ENCODE results near the gene GPR137B. TPM values are rescaled to one million over a fixed set of nuclear protein-coding genes. Genes with fewer than 3 reads are reported as not detected.

GPR137B gene
- total RNA-seq, 1 donor from 2014 or later, result 52.4 TPM

DNA sequence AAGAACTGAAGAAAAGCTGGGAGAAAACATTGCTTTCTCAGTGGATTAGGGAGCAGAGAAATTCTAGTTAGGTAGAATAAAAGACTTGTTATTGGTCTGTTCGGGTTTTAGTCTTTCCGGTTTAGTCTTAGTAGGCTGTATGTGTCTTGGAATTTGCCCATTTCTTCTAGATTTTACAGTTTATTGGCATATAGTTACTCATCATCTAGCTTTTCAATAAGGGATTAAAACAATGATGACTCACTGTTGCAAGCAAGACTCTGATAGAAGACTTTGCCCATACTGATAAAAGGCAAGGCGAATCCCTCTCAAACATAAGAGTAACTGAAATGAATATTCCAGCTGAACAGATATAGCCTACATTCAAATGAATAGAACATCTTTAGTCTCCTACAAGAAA is 62.3 kb downstream of the GPR137B start:
- DNase-seq, result no peak

GRCh38 chr1:236206548-236206947 is 64.2 kb downstream of the GPR137B start:
- no peak for DNase-seq

DNA sequence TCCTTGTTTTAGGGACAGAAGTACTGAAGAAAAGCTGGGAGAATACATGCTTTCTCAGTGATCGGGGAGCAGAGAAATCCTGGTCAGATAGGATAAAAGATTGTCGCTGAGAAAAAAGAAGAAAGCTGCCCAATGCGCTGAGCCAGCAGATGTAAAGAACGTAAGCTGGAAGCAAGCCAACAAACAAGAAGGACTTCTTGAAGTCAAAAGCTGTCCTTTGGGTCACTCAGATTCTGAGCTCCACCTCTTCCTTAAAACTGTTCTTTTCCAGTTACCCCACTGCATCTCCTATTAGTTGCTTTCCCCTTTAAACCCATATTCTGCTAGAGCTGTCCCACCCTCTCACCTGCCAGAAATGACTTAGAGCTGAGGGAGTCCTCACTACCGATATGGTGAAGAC is 64.8 kb downstream of the GPR137B start:
- DNase-seq, result no peak

- DNase-seq, result no peak
Measured at GRCh38 chr1:236207569-236207968, 65.2 kb downstream of the GPR137B start.

DNA sequence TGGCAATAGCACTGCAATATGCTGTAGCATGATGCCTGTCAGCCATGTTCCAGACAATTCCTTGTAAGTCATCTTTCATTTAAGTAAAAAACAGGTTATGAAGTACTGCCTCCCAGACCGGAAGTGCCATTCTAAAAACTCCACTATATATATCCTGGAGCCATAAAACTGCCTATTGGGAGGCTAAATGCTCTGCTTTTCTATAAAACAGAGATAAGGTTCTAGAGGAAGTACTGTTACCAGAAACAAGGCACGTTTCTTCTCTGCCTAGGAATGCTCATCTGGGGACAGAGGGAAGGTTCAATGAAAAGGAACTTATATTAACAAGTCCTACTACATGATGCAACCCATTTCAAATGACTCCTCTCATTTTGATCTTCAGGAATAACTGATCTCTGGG is 66.8 kb downstream of the GPR137B start:
- DNase-seq, result no peak

DNA sequence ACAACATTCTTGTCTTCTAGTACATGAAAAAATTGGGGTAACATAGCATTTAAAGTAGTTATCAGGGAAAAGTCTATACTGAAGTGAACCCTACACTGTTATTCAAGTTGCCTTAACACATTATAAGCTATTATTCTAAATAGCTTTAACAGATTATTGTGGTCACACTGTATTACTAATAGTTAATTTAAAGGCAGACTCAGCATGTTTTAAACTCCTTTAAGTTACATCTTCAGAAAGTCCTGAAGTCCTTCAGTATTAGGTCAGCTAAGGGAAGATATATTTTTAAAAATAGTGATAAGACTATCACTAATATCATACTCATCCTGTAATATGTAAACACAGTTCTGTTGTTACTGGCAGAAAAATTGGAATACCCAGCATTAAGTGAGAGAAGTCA is 67.4 kb downstream of the GPR137B start:
- DNase-seq, result no peak

GRCh38 chr1:236211815-236212214 is 69.5 kb downstream of the GPR137B start:
- no peak for DNase-seq

- DNase-seq, result no peak
Measured at GRCh38 chr1:236213534-236213933, 71.2 kb downstream of the GPR137B start.

GRCh38 chr1:236214761-236215160 is 72.4 kb downstream of the GPR137B start:
- no peak for DNase-seq

GRCh38 chr1:236220473-236220872 is 78.1 kb downstream of the GPR137B start:
- no peak for DNase-seq

DNA sequence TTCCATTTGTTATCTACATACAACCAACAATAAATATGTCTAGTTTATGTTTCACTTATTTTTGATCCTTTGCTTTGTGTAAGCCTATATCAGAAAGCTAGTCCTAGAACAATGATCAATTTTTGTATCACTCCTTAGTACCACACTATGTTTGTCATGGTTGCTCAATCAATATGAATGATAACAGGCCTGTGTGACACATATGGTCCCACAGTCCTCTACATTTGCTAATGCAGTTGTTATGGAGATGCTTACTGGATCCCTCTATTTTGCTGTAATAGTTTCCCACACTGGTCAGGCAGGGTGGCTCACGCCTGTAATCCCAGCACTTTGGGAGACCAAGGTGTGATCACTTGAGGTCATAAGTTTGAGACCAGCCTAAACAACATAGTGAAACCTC is 80.3 kb downstream of the GPR137B start:
- DNase-seq, result no peak

DNA sequence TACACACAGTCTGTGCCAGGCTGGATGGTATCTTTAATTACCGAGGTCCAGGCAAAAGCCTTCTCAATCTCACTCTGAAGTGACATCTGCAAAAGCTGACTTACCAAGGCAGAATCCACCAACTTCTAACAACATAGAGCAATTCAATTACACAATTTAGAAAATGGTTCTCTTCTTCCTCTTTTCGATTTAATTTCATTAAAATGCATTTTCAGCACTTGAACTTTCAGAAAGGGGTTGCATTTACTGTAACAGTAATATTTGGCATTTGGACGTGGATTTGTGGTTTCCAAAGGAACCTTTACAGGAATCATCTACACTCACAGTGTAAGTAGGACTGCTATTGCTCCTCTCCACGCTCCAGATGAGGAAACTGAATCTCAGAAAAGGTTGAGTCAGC is 86.1 kb downstream of the GPR137B start:
- DNase-seq, result no peak

DNA sequence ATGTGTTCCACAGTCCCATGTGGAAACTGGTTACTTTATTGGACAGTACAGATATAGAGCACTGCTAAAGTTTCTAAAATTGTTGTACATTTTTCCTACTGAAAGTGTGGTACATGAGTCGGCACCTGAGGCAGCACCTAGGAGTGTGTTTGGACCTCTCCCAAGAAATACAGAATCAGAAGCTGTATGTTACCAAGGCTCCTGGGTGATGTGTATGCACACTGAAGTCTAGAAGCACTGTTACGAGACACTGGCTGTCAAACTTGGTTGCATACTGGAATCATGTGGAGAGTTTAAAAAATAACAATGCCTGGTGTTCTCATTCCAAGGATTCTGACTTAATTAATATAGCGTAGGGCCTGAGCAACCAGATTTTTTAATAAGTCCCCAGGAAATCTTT is 92.8 kb downstream of the GPR137B start:
- DNase-seq, result no peak

- DNase-seq, result no peak
Measured at GRCh38 chr1:236239092-236239585, 96.8 kb downstream of the GPR137B start.

DNA sequence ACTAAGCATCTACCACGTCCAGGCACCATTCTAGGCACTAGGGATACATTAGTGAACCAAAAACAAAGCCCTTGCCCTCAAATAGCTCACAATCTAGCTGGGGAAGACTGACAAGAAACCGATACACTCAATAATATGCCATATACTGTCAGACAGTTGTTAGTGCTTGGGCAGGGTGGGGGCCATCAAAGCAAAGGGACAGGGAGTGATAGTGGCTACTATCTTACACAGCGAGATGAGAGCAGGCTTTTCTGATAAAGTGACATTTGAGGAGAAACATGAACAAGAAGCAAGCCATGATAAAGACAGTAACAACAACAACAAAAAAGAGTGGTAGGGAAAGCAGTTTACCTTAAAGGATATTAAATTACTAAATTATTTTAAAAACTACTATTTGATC is 98.3 kb downstream of the GPR137B start:
- DNase-seq, result no peak

GRCh38 chr1:236242568-236242967 is 100.2 kb downstream of the GPR137B start:
- no peak for DNase-seq

- no peak for DNase-seq
Measured at GRCh38 chr1:236247286-236247685, 104.9 kb downstream of the GPR137B start.

- no peak for DNase-seq
Measured at GRCh38 chr1:236251587-236251986, 109.2 kb downstream of the GPR137B start.

- DNase-seq, result no peak
Measured at GRCh38 chr1:236253119-236253518, 110.8 kb downstream of the GPR137B start.

DNA sequence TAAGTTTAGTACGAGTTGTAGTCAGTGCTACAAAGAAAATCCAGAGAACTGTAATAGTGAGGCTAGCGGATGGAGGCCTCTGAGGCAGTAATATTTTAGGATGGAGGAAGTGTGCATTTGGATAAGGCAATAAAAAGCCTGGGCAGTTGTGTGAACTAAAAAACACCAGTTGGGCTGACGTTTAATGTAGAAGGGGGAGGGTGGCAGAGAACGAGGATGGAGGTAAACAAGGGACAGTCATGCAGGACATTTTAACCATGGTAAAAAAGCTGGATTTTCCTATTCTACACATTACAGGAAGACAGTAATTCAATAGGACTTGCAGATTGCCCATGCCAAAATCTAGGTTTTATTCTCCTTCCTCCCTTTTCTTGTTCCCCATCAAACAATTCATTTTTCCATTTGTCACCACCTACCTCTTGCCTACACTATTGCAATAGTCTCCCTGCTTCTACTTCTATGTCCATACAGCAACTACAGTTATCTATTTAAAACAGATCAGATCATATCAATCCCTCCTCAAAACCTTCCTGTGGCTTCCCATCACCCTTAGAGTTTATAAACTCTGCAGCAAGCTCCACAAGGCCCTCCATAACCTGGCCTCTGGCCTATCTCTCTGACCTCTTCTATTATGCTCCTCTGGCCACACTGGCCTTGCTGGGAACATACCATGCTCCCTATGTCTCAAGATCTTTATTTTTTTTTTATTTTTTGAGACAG is 111.7 kb downstream of the GPR137B start:
- no peak for DNase-seq

DNA sequence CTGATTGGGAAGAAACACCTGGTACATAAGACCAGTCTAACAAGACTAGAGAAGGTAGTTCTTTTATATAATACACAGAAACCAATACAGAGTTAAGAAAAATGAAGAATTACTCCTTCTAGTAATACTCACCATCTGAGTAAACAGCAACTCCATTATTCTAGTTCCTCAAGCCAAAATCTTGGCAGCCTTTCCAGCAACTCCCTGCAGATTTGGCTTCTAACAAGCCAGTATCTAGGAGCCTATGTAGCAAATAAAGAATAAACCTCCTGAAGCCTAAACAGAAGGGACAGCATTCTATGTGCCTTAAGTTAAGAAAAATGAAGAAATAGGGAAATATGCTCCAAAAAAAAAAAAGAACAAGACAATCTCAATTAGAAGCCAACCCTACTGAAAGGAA is 114.9 kb downstream of the GPR137B start:
- DNase-seq, result no peak

- no peak for DNase-seq
Measured at GRCh38 chr1:236258114-236258622, 115.8 kb downstream of the GPR137B start.
